DMS153 treated with DMSO at 0.1 percent for 48 hours (cell line): Measurements from ENCODE around the gene ATG2A.

ENCODE experiments used
- DNase-seq: peaks from one replicate; lab custom pipeline; 2025; ENCODE audit not compliant: unreplicated experiment; lab: John Stamatoyannopoulos, UW

ATG2A gene

GRCh38 chr11:64903291-64903833 lies 13.6 kb downstream of the ATG2A start:
- DNase-seq = no peak

GRCh38 chr11:64902102-64902900 lies 14.7 kb downstream of the ATG2A start:
- DNase-seq = no peak

GRCh38 chr11:64900774-64901173 lies 16.2 kb downstream of the ATG2A start:
- no peak for DNase-seq

GRCh38 chr11:64900263-64900678 lies 16.7 kb downstream of the ATG2A start:
- DNase-seq = no peak

- DNase-seq = no peak
Observed at GRCh38 chr11:64898541-64898940, 18.5 kb downstream of the ATG2A start.

- no peak for DNase-seq
Observed at GRCh38 chr11:64898076-64898445, 18.9 kb downstream of the ATG2A start.

- no peak for DNase-seq
Observed at GRCh38 chr11:64897381-64898075, 19.5 kb downstream of the ATG2A start.

- DNase-seq = no peak
Observed at GRCh38 chr11:64896448-64897022, 20.5 kb downstream of the ATG2A start.

GRCh38 chr11:64894812-64895452 lies 22.1 kb downstream of the ATG2A start:
- no peak for DNase-seq

- DNase-seq = peak; percentile 51
Observed at GRCh38 chr11:64894070-64894811, 22.8 kb downstream of the ATG2A start.

GRCh38 chr11:64893194-64894069 lies 23.6 kb downstream of the ATG2A start:
- no peak for DNase-seq

GRCh38 chr11:64892838-64893193 lies 24.2 kb downstream of the ATG2A start:
- DNase-seq = no peak

- DNase-seq = no peak
Observed at GRCh38 chr11:64892411-64892831, 24.6 kb downstream of the ATG2A start.

GRCh38 chr11:64891880-64892279 lies 25.1 kb downstream of the ATG2A start:
- DNase-seq = no peak

- DNase-seq = no peak
Observed at GRCh38 chr11:64891215-64891848, 25.7 kb downstream of the ATG2A start.

- no peak for DNase-seq
Observed at GRCh38 chr11:64890522-64890939, 26.5 kb downstream of the ATG2A start.

GRCh38 chr11:64888729-64889511 lies 28.1 kb downstream of the ATG2A start:
- no peak for DNase-seq

- DNase-seq = no peak
Observed at GRCh38 chr11:64888406-64888728, 28.6 kb downstream of the ATG2A start.
